ENCODE results near the gene CYRIA.

DNA sequence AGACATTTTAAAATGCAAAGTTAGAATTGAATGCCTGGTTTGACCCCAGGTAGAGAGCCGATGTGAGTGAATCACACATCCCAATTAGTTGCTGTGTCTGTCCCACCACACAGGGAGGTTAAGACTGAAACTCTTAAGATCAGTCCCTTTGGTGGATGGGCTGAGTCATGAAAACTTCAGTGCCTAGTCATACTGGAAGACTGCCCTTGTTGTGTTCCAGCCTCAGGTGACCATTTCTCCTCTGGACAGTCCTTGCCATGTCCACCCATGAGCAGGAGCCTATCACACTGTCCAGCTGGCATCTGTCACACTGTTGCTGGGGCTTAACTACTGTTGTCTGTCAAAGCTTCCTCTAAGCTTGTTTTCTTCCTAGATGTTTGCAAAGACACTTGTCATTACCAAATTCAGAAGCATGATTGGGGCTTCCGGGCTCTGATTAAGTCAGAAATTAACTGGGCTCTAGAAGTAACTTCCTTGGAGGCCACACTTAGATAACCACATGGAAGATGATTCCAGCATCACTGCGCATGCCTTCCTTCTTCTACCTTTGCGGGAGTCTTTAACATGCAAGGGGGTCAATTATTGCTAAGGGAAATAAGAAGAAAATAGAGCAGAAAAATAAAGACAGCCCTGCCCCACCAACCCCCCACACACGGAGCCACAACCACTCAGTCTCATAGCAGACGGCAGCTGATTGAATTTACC, 21.3 kb downstream of the CYRIA start:
- TF ChIP-seq CTCF (IDR thresholded peaks at IDR 0.05), result no peak
- no peak for TF ChIP-seq EZH2 (IDR thresholded peaks at IDR 0.05)

All from neural progenitor cell (in vitro differentiated cells).